ENCODE results near the gene USP7. TPM values are rescaled to one million over a fixed set of nuclear protein-coding genes. Genes with fewer than 3 reads are reported as not detected.
"Not testable (repeated sequence)": the region's sequence is repeated elsewhere in the genome, so short reads cannot be mapped to it uniquely, and the experiment has no call there.

The USP7 gene
- polyA plus RNA-seq, 6 donors from 2014 or later = 4.4 to 21.5 (median 12.2) TPM

- peaks cover 12 to 43% (median 33%) of the 10 kb centered on the region in 3 donors for H3K4me1 Mint-ChIP-seq
- ATAC-seq (ENCODE audit: low read depth in 2 of 2) (no peak), DNase-seq (no peak)
- no peaks in the 10 kb centered on the region for H3K27me3 Mint-ChIP-seq
- H3K36me3 Mint-ChIP-seq = peaks cover 8 to 29% of the 10 kb centered on the region in 2 donors
- no peak overlapping the region for H3K4me3 Mint-ChIP-seq
- peak overlapping the region in 3 of 6 donors; percentile 15 to 51 (median 51) for H3K27ac Mint-ChIP-seq
- H3K9me3 Mint-ChIP-seq = no peaks in the 10 kb centered on the region
Observed at GRCh38 chr16:8924214-8924613, 39.5 kb downstream of the USP7 start.

- Mint-ChIP-seq H3K9me3 (no peaks in the 10 kb centered on the region), H3K27me3 (no peaks in the 10 kb centered on the region), H3K4me3 (no peak overlapping the region), H3K36me3 (peaks cover 16 to 22% of the 10 kb centered on the region in 2 donors), H3K27ac (peak overlapping the region in 2 of 6 donors; percentile 38 to 62), H3K4me1 (peaks cover 11 to 38% (median 26%) of the 10 kb centered on the region in 3 donors)
- no peak for ATAC-seq (ENCODE audit: low read depth in 2 of 2)
- DNase-seq = no peak
Observed at GRCh38 chr16:8923199-8923598, 40.5 kb downstream of the USP7 start.

GRCh38 chr16:8921347-8921984, 42.2 kb downstream of the USP7 start:
- DNase-seq (no peak), ATAC-seq (ENCODE audit: low read depth in 2 of 2) (no peak)
- Mint-ChIP-seq H3K4me1 (peaks cover 16 to 36% (median 24%) of the 10 kb centered on the region in 3 donors), H3K36me3 (peaks cover 13 to 16% of the 10 kb centered on the region in 2 donors), H3K9me3 (no peaks in the 10 kb centered on the region), H3K27me3 (no peaks in the 10 kb centered on the region), H3K4me3 (no peak overlapping the region), H3K27ac (peak overlapping the region in 3 of 6 donors; percentile 3 to 67 (median 24))

GRCh38 chr16:8920645-8921346, 42.9 kb downstream of the USP7 start:
- DNase-seq = no peak
- Mint-ChIP-seq H3K9me3 (no peaks in the 10 kb centered on the region), H3K27me3 (no peaks in the 10 kb centered on the region), H3K27ac (peak overlapping the region in 2 of 6 donors; percentile 3 to 61), H3K36me3 (peaks cover 12 to 16% of the 10 kb centered on the region in 2 donors), H3K4me3 (no peak overlapping the region), H3K4me1 (peaks cover 16 to 37% (median 26%) of the 10 kb centered on the region in 3 donors)
- ATAC-seq (ENCODE audit: low read depth in 2 of 2) = no peak

GRCh38 chr16:8919934-8920462, 43.7 kb downstream of the USP7 start:
- H3K27me3 Mint-ChIP-seq = no peaks in the 10 kb centered on the region
- ATAC-seq (ENCODE audit: low read depth in 2 of 2) (no peak), DNase-seq (no peak)
- H3K4me3 Mint-ChIP-seq = no peak overlapping the region
- H3K36me3 Mint-ChIP-seq = peaks cover 16% of the 10 kb centered on the region in 2 donors
- H3K9me3 Mint-ChIP-seq = no peaks in the 10 kb centered on the region
- peaks cover 16 to 31% (median 26%) of the 10 kb centered on the region in 3 donors for H3K4me1 Mint-ChIP-seq
- peak overlapping the region in 3 of 6 donors; percentile 61 to 88 (median 83) for H3K27ac Mint-ChIP-seq

- peaks cover 16 to 21% of the 10 kb centered on the region in 2 donors for H3K36me3 Mint-ChIP-seq
- H3K4me1 Mint-ChIP-seq = peaks cover 13 to 27% (median 26%) of the 10 kb centered on the region in 3 donors
- peak overlapping the region in 4 of 6 donors; percentile 75 to 92 (median 86) for H3K27ac Mint-ChIP-seq
Observed at GRCh38 chr16:8919089-8919933, 44.4 kb downstream of the USP7 start.

GRCh38 chr16:8917336-8917735, 46.4 kb downstream of the USP7 start:
- not testable (repeated sequence) for DNase-seq; H3K27me3 Mint-ChIP-seq; H3K9me3 Mint-ChIP-seq; ATAC-seq (ENCODE audit: low read depth in 2 of 2)
- Mint-ChIP-seq H3K4me3 (peak overlapping the region in 2 of 8 donors; percentile 22 to 60), H3K36me3 (peaks cover 26 to 30% of the 10 kb centered on the region in 2 donors), H3K27ac (peak overlapping the region in 3 of 6 donors; percentile 63 to 88 (median 75)), H3K4me1 (peaks cover 9 to 21% (median 17%) of the 10 kb centered on the region in 3 donors)

More at GRCh38 chr16:8919089-8919933, 44.4 kb downstream of the USP7 start:
- ATAC-seq (ENCODE audit: low read depth in 2 of 2) = no peak
- Mint-ChIP-seq H3K4me3 (peak overlapping the region in 1 of 8 donors; percentile 19), H3K9me3 (no peaks in the 10 kb centered on the region), H3K27me3 (no peaks in the 10 kb centered on the region)
- DNase-seq = no peak

- Mint-ChIP-seq H3K27ac (peak overlapping the region in 4 of 6 donors; percentile 23 to 75 (median 50)), H3K4me3 (no peak overlapping the region)
Observed at GRCh38 chr16:8916541-8917225, 47.0 kb downstream of the USP7 start.

GRCh38 chr16:8915722-8916301, 47.9 kb downstream of the USP7 start:
- Mint-ChIP-seq H3K9me3 (no peaks in the 10 kb centered on the region), H3K4me3 (no peak overlapping the region), H3K36me3 (peaks cover 35 to 39% of the 10 kb centered on the region in 2 donors), H3K4me1 (peaks cover 11 to 27% (median 17%) of the 10 kb centered on the region in 3 donors), H3K27ac (peak overlapping the region in 4 of 6 donors; percentile 28 to 80 (median 58)), H3K27me3 (no peaks in the 10 kb centered on the region)
- DNase-seq = no peak
- ATAC-seq (ENCODE audit: low read depth in 2 of 2) = no peak

More at GRCh38 chr16:8916541-8917225, 47.0 kb downstream of the USP7 start:
- ATAC-seq (ENCODE audit: low read depth in 2 of 2) = peak; percentile 61 to 68
- Mint-ChIP-seq H3K36me3 (peaks cover 27 to 30% of the 10 kb centered on the region in 2 donors), H3K4me1 (peaks cover 9 to 21% (median 17%) of the 10 kb centered on the region in 3 donors), H3K9me3 (no peaks in the 10 kb centered on the region), H3K27me3 (no peaks in the 10 kb centered on the region)
- DNase-seq = no peak

GRCh38 chr16:8914098-8914497, 49.6 kb downstream of the USP7 start:
- DNase-seq = no peak
- H3K4me3 Mint-ChIP-seq = no peak overlapping the region

GRCh38 chr16:8912793-8913192, 50.9 kb downstream of the USP7 start:
- Mint-ChIP-seq H3K27ac (peak overlapping the region in 2 of 6 donors; percentile 17 to 26), H3K27me3 (no peaks in the 10 kb centered on the region), H3K9me3 (no peaks in the 10 kb centered on the region), H3K36me3 (peaks cover 25 to 41% of the 10 kb centered on the region in 2 donors), H3K4me1 (peaks cover 11 to 27% (median 12%) of the 10 kb centered on the region in 3 donors), H3K4me3 (peak overlapping the region in 1 of 8 donors; percentile 12)
- ATAC-seq (ENCODE audit: low read depth in 2 of 2) (no peak), DNase-seq (no peak)

More at GRCh38 chr16:8914098-8914497, 49.6 kb downstream of the USP7 start:
- Mint-ChIP-seq H3K36me3 (peaks cover 33 to 37% of the 10 kb centered on the region in 2 donors), H3K4me1 (peaks cover 8 to 27% (median 17%) of the 10 kb centered on the region in 3 donors), H3K27me3 (no peaks in the 10 kb centered on the region), H3K9me3 (no peaks in the 10 kb centered on the region), H3K27ac (peak overlapping the region in 3 of 6 donors; percentile 44 to 66 (median 56))
- no peak for ATAC-seq (ENCODE audit: low read depth in 2 of 2)

- peak overlapping the region in 1 of 8 donors; percentile 9 for H3K4me3 Mint-ChIP-seq
- peak overlapping the region in 3 of 6 donors; percentile 20 to 75 (median 28) for H3K27ac Mint-ChIP-seq
Observed at GRCh38 chr16:8910811-8911210, 52.9 kb downstream of the USP7 start.

More at GRCh38 chr16:8910811-8911210, 52.9 kb downstream of the USP7 start:
- Mint-ChIP-seq H3K27me3 (no peaks in the 10 kb centered on the region), H3K36me3 (peaks cover 25 to 44% of the 10 kb centered on the region in 2 donors), H3K4me1 (peaks cover 2 to 13% (median 6%) of the 10 kb centered on the region in 3 donors), H3K9me3 (no peaks in the 10 kb centered on the region)
- DNase-seq = no peak
- no peak for ATAC-seq (ENCODE audit: low read depth in 2 of 2)
